CD4-positive, alpha-beta T cell treated with Interferon gamma for 1 hour (primary cell): ENCODE measurements around the gene RIPPLY2.
A peak's percentile ranks its signal among the peaks of the same experiment; 100 is the strongest.
"Not testable (repeated sequence)": the region's sequence is repeated elsewhere in the genome, so short reads cannot be mapped to it uniquely, and the experiment has no call there.

Source experiments
- DNase-seq: peaks from one replicate; pipeline ENCODE4 v3.0.0-alpha.2; 2020

The RIPPLY2 gene

DNA sequence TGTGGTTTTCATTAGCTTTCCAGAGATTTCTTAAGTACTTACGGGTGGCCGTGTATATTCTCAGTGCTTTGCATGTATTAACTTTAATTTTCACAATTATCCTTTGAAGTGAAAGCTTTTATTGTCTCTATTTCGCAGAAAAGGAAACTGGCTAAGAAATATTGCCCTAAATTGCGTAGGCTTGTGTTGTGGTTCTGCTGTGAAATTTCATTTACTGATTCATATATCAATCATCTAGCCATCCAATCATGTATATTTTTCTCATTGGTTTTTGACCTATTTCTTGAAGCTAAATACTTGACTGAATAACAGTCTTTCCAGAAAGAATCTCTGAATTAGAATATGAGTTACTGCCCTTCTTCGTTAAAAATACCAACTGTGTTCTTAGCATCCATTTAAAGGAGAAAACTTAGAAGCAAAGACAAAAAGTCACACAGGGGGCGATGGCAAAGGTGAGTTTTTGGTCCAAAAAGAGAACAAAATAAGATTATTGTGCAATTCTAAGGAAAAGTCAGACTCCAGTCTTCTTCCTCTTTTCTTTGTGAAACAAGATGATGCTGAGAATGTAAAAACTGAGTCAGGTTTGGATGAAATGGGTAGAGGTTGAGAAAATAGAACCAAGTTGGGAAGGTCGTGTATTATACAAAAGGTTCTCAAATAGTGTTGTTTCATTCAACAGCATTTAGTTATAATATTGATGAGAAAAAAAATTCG lies 7.8 kb downstream of the RIPPLY2 start:
- DNase-seq, result no peak

- DNase-seq, result no peak
Observed at GRCh38 chr6:83862776-83863471, 9.8 kb downstream of the RIPPLY2 start.

- DNase-seq, result no peak
Observed at GRCh38 chr6:83867043-83867442, 13.9 kb downstream of the RIPPLY2 start.

DNA sequence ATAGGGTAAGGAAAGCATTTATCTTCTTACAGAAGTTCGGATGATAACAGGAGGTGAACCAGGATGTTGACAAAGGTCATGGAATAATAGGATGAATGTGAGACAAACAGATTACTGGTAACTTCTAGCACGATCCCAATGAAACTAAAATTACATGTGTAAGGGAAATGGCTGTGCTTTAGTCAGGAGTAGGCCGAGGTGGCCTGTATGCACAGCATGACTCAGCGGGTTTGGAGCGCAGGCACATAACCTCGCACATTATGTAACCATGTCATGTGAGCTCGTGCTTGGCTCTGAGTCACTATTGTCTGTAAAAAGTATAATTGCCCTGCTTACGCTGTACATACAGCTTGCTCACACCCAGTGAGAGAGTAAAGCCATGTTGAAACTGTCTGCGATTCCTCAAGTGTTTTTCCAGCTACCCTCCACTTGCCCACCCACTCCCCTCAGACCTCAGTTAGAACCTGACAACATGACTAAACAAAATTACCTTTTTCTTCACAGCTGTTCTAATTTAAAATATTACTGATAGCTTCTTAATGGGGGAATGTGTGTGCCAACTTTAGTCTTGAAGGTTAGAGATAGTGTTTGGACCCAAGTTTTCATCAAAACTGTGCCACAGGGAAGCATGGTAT lies 14.5 kb downstream of the RIPPLY2 start:
- DNase-seq, result peak; percentile 72

DNA sequence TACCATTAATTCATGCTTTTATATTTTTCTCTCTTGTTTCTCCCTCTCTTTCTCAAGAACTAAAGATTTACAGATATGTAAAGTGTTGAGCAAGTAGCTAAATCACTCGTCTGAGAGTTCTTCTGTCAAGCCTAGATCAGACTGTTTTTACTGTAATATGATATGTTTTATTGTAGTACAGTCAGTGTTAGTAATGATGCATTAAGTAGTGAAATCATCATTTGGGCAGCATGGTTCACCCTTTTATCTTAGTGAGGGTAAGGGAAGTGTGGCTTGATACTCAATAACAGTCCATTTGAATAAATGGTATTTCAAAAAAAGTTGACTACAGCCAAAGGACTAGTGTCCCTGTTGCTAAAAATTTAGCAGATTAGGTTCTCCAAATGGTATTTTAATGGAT lies 15.5 kb downstream of the RIPPLY2 start:
- DNase-seq, result no peak

DNA sequence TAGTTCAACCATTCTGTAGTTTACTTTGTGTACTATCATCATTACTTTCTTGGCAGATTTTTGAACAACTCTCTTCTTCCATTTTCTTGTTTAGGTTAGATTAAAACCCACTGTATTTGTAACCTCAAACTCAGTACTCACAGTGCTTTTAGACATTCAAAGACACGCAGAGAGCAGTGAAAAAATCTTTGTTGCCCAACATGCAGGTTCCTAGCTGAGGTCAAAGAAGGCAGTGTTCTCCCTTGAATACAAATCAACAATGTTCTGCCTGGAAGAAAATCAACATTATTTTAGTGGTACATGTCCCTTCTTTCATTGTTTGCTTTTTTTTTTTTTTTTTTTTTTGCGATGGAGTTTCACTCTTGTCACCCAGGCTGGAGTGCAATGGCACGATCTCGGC lies 17.5 kb downstream of the RIPPLY2 start:
- DNase-seq, result no peak

GRCh38 chr6:83872386-83873118 lies 19.4 kb downstream of the RIPPLY2 start:
- no peak for DNase-seq

- DNase-seq, result no peak
Observed at GRCh38 chr6:83873869-83874268, 20.7 kb downstream of the RIPPLY2 start.

DNA sequence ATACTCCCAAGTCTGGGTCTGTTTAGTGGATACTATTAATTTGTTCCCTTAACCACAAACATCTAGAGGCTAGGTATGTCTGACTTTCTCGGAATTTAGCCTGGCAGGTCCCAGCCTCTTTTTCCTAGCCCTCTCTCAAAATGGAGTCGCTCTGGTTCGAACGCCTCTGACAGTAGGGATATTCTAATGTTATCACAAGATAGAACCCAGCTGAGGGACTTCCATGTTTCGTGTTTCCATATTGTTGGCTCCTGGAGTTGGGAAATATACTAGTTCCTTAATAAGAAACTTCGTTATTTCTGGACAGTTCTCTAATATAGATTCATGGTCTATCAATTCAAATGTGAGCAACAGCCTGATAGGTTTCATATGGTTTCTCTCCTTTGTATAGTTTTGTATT lies 22.7 kb downstream of the RIPPLY2 start:
- DNase-seq, result no peak

DNA sequence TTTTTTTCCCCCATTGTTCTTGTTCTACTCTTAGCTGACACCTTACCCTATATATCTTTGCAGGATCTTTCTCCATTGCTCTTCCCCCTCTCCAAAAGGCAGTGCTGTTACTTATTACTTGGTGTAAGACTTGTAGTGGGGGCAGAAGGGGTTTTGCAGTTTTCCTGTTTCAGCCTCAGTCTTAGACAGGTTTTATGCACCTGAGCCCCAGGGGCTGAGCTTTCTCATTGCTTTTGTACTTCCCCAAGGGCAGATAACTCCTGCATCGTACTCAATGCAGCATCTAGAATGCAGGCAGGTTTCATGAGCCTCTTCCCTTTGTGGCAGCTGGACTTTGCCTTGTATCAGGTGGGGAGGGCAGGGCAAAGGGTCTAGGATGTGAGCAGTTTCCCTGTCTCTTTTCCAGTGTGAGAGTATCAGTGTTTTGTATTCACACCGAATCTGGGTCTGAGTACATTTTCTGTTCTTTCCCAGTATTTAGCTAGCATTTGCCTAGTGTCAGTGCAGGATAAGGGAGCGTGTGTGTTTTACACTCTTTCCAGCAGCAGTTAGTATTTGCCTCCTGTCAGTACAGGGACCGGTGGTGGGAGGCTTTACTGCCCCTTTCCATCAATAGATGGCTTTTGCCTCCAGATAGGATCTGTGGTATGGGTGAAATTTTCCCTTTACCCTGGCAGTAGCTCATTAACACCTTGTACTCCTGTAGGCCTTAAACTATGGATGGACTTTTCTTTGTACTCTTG lies 25.9 kb downstream of the RIPPLY2 start:
- DNase-seq, result no peak

DNA sequence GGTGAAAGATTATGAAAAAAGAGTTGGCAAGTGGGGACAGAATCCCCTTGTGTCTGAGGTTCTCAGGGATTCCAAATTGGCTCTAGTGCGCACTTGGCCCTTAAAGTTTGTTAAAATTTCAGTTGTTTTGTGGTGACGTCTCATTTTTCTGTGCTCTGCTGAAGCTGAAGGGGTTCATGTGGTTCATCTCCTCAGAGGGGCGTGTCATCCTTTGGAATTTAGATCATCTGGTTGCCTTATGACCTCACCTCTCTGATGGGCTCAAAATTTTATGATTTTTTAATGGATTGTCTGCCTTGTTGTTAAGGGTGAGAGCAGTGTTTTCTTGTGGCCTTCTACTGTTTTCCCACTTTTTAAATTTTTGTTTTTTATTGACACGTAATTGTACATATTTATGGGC lies 26.6 kb downstream of the RIPPLY2 start:
- no peak for DNase-seq

DNA sequence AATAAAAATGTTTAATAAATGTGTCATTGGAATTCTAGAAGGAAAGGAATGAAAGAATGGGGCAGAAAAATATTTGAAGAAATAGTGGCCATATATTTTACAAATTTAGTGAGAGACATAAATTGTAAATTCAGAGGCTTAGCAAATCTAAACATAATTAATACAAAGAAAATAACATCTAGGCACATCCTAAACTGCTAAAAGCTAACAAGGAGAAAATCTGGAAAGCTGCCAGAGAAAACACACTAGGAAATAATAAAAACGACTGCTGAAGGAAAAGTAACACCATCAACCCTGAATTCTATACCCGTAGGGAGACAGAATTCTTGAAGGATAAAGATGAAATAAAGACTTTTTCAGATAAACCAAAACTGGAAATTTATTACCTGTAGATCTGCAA lies 30.1 kb downstream of the RIPPLY2 start:
- DNase-seq, result no peak

DNA sequence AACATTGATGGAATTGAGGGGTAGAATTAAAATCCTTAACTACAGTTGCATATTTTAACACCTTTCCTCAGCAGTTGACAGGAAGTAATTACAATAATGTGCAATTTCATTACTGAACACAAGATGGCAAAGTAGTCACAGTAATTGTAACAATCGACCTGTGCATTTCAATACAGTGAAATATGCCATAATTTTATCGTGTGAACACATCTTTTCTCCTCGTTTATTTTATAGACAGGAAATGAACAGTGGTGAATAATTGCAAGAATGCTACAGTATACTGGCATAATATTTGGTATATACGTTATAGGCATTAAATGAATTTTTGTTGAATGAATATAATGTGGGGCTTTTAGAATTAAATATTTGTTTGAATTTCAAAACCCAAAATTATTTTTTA lies 31.4 kb downstream of the RIPPLY2 start:
- no peak for DNase-seq

DNA sequence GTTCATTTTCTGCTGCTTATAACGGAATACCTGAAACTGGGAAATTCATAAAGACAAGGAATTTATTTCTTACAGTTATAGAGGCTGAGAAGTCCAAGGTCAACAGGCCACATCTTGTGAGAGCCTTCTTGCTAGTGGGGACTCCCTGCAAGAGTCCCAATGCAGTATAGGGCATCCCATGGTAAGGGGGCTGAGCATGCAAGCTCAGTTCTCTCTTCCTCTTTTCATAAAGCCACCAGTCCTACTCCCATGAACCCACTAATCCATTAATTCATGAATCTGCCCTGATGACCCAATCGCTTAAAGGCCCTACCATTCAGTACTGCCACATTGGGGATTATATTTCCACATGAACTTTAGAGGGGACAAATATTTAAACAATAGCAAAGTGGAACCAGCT lies 32.8 kb downstream of the RIPPLY2 start:
- no peak for DNase-seq

- DNase-seq, result no peak
Observed at GRCh38 chr6:83889621-83890020, 36.5 kb downstream of the RIPPLY2 start.

DNA sequence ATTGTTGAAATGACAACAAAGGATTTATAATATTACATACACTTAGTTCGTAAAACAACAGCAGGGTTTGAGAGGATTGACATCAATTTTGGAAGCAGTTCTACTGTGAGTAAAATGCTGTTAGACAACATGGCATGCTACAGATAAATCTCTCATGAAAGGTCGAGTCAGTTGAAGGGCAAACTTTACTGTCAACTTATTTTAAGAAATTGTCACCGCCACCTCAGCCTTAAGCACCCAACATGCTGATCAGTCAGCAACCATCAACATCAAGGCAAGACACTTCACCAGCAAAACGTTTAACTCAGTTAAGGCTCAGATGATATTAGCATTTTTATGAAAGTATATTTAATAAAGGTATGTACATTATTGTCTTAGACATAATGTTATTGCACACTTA lies 37.4 kb downstream of the RIPPLY2 start:
- DNase-seq, result no peak

GRCh38 chr6:83891586-83891985 lies 38.4 kb downstream of the RIPPLY2 start:
- DNase-seq, result no peak

- DNase-seq, result no peak
Observed at GRCh38 chr6:83893024-83893423, 39.9 kb downstream of the RIPPLY2 start.

DNA sequence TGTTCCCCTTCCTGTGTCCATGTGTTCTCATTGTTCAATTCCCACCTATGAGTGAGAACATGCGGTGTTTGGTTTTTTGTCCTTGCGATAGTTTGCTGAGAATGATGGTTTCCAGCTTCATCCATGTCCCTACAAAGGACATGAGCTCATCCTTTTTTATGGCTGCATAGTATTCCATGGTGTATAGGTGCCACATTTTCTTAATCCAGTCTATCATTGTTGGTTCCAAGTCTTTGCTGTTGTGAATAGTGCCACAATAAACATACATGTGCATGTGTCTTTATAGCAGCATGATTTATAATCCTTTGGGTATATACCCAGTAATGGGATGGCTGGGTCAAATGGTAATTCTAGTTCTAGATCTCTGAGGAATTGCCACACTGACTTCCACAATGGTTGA lies 43.9 kb downstream of the RIPPLY2 start:
- DNase-seq, result not testable (repeated sequence)

GRCh38 chr6:83901624-83902023 lies 48.5 kb downstream of the RIPPLY2 start:
- no peak for DNase-seq

- DNase-seq, result no peak
Observed at GRCh38 chr6:83904395-83904794, 51.2 kb downstream of the RIPPLY2 start.

- DNase-seq, result no peak
Observed at GRCh38 chr6:83905648-83906047, 52.5 kb downstream of the RIPPLY2 start.
